Measurements from ENCODE around the gene SCUBE2.
"Not testable (repeated sequence)": the region's sequence is repeated elsewhere in the genome, so short reads cannot be mapped to it uniquely, and the experiment has no call there.

Gene SCUBE2

DNA sequence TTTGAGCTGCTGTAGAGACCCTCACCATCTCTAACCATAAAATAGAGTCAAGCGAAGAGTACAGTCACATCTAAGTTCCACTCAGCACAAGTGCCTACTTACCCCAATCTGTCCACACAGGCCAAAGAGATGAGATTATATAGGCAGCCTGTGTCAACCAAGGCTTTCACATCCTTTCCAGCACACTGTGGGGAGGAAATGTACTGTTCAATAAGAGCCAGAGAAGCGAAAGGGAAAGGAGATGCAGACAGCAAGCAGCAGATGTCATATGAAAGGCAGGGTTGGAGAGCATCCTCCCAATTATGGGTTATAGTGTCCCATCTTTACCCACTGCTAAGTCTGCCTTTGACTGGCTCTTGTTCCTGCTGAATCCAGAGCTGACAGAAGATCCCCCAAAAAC lies 104.0 kb downstream of the SCUBE2 start:
- Histone ChIP-seq H3K27ac (ENCODE audit: low read depth, low read length) (no peak overlapping the region), H3K4me1 (ENCODE audit: control insufficient read depth, low read depth, low read length) (no peaks in the 10 kb centered on the region), H3K79me2 (ENCODE audit: control insufficient read depth, insufficient read depth, low read length) (no peaks in the 10 kb centered on the region), H3K9ac (ENCODE audit: low read length) (no peak overlapping the region), H3K4ac (ENCODE audit: low read depth, low read length) (no peak overlapping the region), H2BK5ac (ENCODE audit: low read length) (no peak overlapping the region), H2AK5ac (ENCODE audit: low read length) (no peak overlapping the region), H3K36me3 (ENCODE audit: control insufficient read depth, insufficient read depth, low read length) (no peaks in the 10 kb centered on the region), H3K4me3 (ENCODE audit: low read length) (no peak overlapping the region), H3K79me1 (ENCODE audit: low read length) (no peaks in the 10 kb centered on the region), H2BK15ac (replicated peaks; ENCODE audit: low read depth) (no peak overlapping the region), H3K56ac (ENCODE audit: low read length) (no peak overlapping the region), H2BK120ac (ENCODE audit: low read depth, low read length) (no peak overlapping the region), H3K27me3 (ENCODE audit: insufficient read depth, low read length, poor library complexity) (no peaks in the 10 kb centered on the region), H4K5ac (ENCODE audit: low read length) (no peak overlapping the region), H3K23ac (ENCODE audit: low read length) (no peak overlapping the region), H4K8ac (ENCODE audit: low read depth, low read length) (no peak overlapping the region), H3K4me2 (ENCODE audit: low read length) (no peak overlapping the region), H3K18ac (ENCODE audit: low read length) (no peak overlapping the region)
- DNase-seq: no peak
- no CpG with 5 or more reads among the region's 2 CpGs for WGBS (ENCODE audit: extremely low coverage, insufficient coverage, low lambda C conversion rate)

DNA sequence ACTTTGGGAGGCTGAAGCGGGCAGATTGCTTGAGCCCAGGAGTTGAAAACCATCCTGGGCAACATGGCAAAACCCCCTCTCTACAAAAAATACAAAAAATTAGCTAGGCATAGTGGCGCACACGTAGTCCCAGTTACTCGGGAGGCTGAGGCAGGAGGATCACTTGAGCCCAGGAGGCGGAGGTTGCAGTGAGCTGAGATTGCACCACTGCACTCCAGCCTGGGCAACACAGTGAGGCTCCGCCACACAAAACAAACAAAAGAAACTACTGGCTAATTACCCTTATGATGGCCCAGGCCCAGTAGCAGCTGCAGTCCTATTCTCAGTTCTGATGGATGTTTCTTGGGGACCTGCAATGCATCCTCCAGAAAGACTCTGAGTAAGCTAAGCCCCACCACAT lies 104.6 kb downstream of the SCUBE2 start:
- H3K4me1 ChIP-seq (ENCODE audit: control insufficient read depth, low read depth, low read length); H4K5ac ChIP-seq (ENCODE audit: low read length); H3K9ac ChIP-seq (ENCODE audit: low read length); H2AK5ac ChIP-seq (ENCODE audit: low read length); H3K36me3 ChIP-seq (ENCODE audit: control insufficient read depth, insufficient read depth, low read length); H3K27me3 ChIP-seq (ENCODE audit: insufficient read depth, low read length, poor library complexity); H3K4me2 ChIP-seq (ENCODE audit: low read length); H2BK5ac ChIP-seq (ENCODE audit: low read length); H3K23ac ChIP-seq (ENCODE audit: low read length); H3K18ac ChIP-seq (ENCODE audit: low read length); H3K79me1 ChIP-seq (ENCODE audit: low read length); H2BK120ac ChIP-seq (ENCODE audit: low read depth, low read length); H3K27ac ChIP-seq (ENCODE audit: low read depth, low read length); H3K79me2 ChIP-seq (ENCODE audit: control insufficient read depth, insufficient read depth, low read length); H2BK15ac ChIP-seq (replicated peaks; ENCODE audit: low read depth); H4K8ac ChIP-seq (ENCODE audit: low read depth, low read length); H3K4me3 ChIP-seq (ENCODE audit: low read length); DNase-seq; H3K56ac ChIP-seq (ENCODE audit: low read length); H3K4ac ChIP-seq (ENCODE audit: low read depth, low read length): not testable (repeated sequence)
- WGBS (ENCODE audit: extremely low coverage, insufficient coverage, low lambda C conversion rate): no CpG with 5 or more reads among the region's 6 CpGs

DNA sequence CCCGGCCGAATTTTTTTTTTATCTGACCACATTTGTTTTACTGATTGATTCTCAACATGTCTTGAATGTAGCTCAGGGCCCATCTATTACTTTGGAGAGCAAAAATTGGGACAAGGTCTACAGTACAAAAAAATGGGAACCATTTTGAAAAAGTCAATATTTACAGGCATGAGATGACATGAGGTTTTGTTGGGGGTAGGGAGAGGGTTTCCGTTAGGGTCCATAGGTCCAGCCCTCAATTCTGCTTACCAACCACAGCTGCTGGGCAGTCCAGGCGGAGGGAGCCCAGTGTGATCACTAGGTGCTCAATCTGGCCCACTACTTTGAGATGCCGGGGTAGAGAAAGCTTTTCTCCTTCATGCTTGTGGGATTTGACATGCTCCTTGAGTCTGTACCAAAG lies 105.9 kb downstream of the SCUBE2 start:
- Histone ChIP-seq H3K27me3 (ENCODE audit: insufficient read depth, low read length, poor library complexity) (no peaks in the 10 kb centered on the region), H2BK15ac (replicated peaks; ENCODE audit: low read depth) (no peak overlapping the region), H2BK5ac (ENCODE audit: low read length) (no peak overlapping the region), H3K4me2 (ENCODE audit: low read length) (no peak overlapping the region), H3K79me2 (ENCODE audit: control insufficient read depth, insufficient read depth, low read length) (no peaks in the 10 kb centered on the region), H2BK120ac (ENCODE audit: low read depth, low read length) (no peak overlapping the region), H3K4me3 (ENCODE audit: low read length) (no peak overlapping the region), H2AK5ac (ENCODE audit: low read length) (no peak overlapping the region), H4K5ac (ENCODE audit: low read length) (no peak overlapping the region), H3K27ac (ENCODE audit: low read depth, low read length) (no peak overlapping the region), H3K9ac (ENCODE audit: low read length) (no peak overlapping the region), H3K36me3 (ENCODE audit: control insufficient read depth, insufficient read depth, low read length) (no peaks in the 10 kb centered on the region), H3K4ac (ENCODE audit: low read depth, low read length) (no peak overlapping the region), H3K18ac (ENCODE audit: low read length) (no peak overlapping the region), H3K23ac (ENCODE audit: low read length) (no peak overlapping the region), H4K8ac (ENCODE audit: low read depth, low read length) (no peak overlapping the region), H3K79me1 (ENCODE audit: low read length) (no peaks in the 10 kb centered on the region), H3K4me1 (ENCODE audit: control insufficient read depth, low read depth, low read length) (no peaks in the 10 kb centered on the region), H3K56ac (ENCODE audit: low read length) (no peak overlapping the region)
- no peak for DNase-seq
- no CpG with 5 or more reads among the region's 5 CpGs for WGBS (ENCODE audit: extremely low coverage, insufficient coverage, low lambda C conversion rate)

DNA sequence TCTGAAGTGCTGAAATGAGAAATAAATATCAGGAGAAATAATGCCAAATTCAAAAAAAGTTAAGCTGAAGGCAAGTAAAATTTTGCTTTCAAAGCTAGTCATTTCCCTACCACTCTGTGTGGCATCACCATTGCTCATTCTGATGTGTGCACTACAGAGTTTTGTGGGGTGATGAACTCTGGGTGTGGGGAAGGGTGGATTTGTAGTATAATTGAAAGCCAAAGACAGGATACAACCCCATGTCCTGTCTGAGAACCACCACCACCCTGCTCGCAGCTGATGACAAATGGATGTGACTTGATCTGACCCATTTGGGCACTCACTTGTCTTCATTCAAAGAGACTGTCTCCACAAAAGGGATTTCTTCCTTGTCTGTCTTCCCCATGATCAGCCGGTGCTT lies 107.8 kb downstream of the SCUBE2 start:
- no peak overlapping the region for H2AK5ac ChIP-seq (ENCODE audit: low read length)
- H3K79me2 ChIP-seq (ENCODE audit: control insufficient read depth, insufficient read depth, low read length): no peaks in the 10 kb centered on the region
- no peak overlapping the region for H3K9ac ChIP-seq (ENCODE audit: low read length)
- H3K23ac ChIP-seq (ENCODE audit: low read length): no peak overlapping the region
- H3K18ac ChIP-seq (ENCODE audit: low read length): no peak overlapping the region
- no peaks in the 10 kb centered on the region for H3K4me1 ChIP-seq (ENCODE audit: control insufficient read depth, low read depth, low read length)
- no peaks in the 10 kb centered on the region for H3K27me3 ChIP-seq (ENCODE audit: insufficient read depth, low read length, poor library complexity)
- no peak overlapping the region for H4K8ac ChIP-seq (ENCODE audit: low read depth, low read length)
- H3K4me2 ChIP-seq (ENCODE audit: low read length): no peak overlapping the region
- no peak overlapping the region for H3K4ac ChIP-seq (ENCODE audit: low read depth, low read length)
- no peak overlapping the region for H2BK120ac ChIP-seq (ENCODE audit: low read depth, low read length)
- no peaks in the 10 kb centered on the region for H3K79me1 ChIP-seq (ENCODE audit: low read length)
- no peak overlapping the region for H3K27ac ChIP-seq (ENCODE audit: low read depth, low read length)
- WGBS (ENCODE audit: extremely low coverage, insufficient coverage, low lambda C conversion rate): no CpG with 5 or more reads among the region's 2 CpGs
- H2BK15ac ChIP-seq (replicated peaks; ENCODE audit: low read depth): no peak overlapping the region
- no peak overlapping the region for H4K5ac ChIP-seq (ENCODE audit: low read length)
- H3K4me3 ChIP-seq (ENCODE audit: low read length): no peak overlapping the region
- no peaks in the 10 kb centered on the region for H3K36me3 ChIP-seq (ENCODE audit: control insufficient read depth, insufficient read depth, low read length)
- H2BK5ac ChIP-seq (ENCODE audit: low read length): no peak overlapping the region
- no peak for DNase-seq
- no peak overlapping the region for H3K56ac ChIP-seq (ENCODE audit: low read length)

DNA sequence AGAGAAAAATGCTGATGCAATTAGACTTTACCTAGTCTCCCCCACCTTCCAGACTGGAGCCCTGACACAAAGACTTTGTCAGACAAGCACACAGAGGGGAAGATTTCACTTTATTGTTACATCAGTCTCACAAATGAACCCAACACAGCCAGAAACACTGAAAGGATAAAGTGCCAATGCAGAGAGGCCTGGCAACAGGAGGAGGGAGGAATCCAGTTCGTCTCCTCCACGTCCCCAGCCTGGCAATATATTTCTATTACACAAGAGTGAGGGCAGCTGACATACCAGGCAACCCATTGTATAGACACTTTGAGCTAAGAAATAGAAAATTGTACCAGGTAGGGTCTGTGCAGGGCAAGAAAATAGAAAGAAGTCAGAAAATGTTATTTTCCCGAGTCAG lies 110.9 kb downstream of the SCUBE2 start:
- Histone ChIP-seq H3K56ac (ENCODE audit: low read length) (no peak overlapping the region), H3K18ac (ENCODE audit: low read length) (no peak overlapping the region), H3K27ac (ENCODE audit: low read depth, low read length) (no peak overlapping the region), H3K9ac (ENCODE audit: low read length) (no peak overlapping the region), H3K23ac (ENCODE audit: low read length) (no peak overlapping the region), H2BK120ac (ENCODE audit: low read depth, low read length) (no peak overlapping the region), H4K5ac (ENCODE audit: low read length) (no peak overlapping the region), H3K36me3 (ENCODE audit: control insufficient read depth, insufficient read depth, low read length) (no peaks in the 10 kb centered on the region), H2BK15ac (replicated peaks; ENCODE audit: low read depth) (no peak overlapping the region), H3K4me2 (ENCODE audit: low read length) (no peak overlapping the region), H3K4ac (ENCODE audit: low read depth, low read length) (no peak overlapping the region), H3K79me1 (ENCODE audit: low read length) (no peaks in the 10 kb centered on the region), H4K8ac (ENCODE audit: low read depth, low read length) (no peak overlapping the region), H3K27me3 (ENCODE audit: insufficient read depth, low read length, poor library complexity) (no peaks in the 10 kb centered on the region), H2BK5ac (ENCODE audit: low read length) (no peak overlapping the region), H2AK5ac (ENCODE audit: low read length) (no peak overlapping the region), H3K4me3 (ENCODE audit: low read length) (no peak overlapping the region), H3K79me2 (ENCODE audit: control insufficient read depth, insufficient read depth, low read length) (no peaks in the 10 kb centered on the region), H3K4me1 (ENCODE audit: control insufficient read depth, low read depth, low read length) (no peaks in the 10 kb centered on the region)
- no CpG with 5 or more reads among the region's 3 CpGs for WGBS (ENCODE audit: extremely low coverage, insufficient coverage, low lambda C conversion rate)
- DNase-seq: no peak

DNA sequence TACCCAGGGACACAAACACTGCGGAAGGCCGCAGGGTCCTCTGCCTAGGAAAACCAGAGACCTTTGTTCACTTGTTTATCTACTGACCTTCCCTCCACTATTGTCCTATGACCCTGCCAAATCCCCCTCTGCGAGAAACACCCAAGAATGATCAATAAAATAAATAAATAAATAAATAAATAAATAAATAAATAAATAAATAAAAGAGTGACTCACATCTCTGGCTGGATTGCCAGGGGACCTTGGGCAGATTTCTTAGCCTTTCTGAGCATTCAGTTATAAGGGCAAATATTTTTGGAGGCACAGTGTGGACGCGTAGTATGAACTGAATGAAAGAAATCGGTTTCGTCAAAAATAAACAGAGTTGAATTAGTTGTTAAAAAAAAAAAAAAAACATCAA lies 112.0 kb downstream of the SCUBE2 start:
- H3K23ac ChIP-seq (ENCODE audit: low read length); H3K79me1 ChIP-seq (ENCODE audit: low read length); H4K5ac ChIP-seq (ENCODE audit: low read length); H3K18ac ChIP-seq (ENCODE audit: low read length); H3K79me2 ChIP-seq (ENCODE audit: control insufficient read depth, insufficient read depth, low read length); H3K4me3 ChIP-seq (ENCODE audit: low read length); H3K4ac ChIP-seq (ENCODE audit: low read depth, low read length); H2BK5ac ChIP-seq (ENCODE audit: low read length); H3K27me3 ChIP-seq (ENCODE audit: insufficient read depth, low read length, poor library complexity); H3K9ac ChIP-seq (ENCODE audit: low read length); H3K4me1 ChIP-seq (ENCODE audit: control insufficient read depth, low read depth, low read length); H3K36me3 ChIP-seq (ENCODE audit: control insufficient read depth, insufficient read depth, low read length); H4K8ac ChIP-seq (ENCODE audit: low read depth, low read length); H2AK5ac ChIP-seq (ENCODE audit: low read length); H3K27ac ChIP-seq (ENCODE audit: low read depth, low read length); H2BK120ac ChIP-seq (ENCODE audit: low read depth, low read length); H2BK15ac ChIP-seq (replicated peaks; ENCODE audit: low read depth); H3K56ac ChIP-seq (ENCODE audit: low read length); H3K4me2 ChIP-seq (ENCODE audit: low read length); DNase-seq: not testable (repeated sequence)
- no CpG with 5 or more reads among the region's 7 CpGs for WGBS (ENCODE audit: extremely low coverage, insufficient coverage, low lambda C conversion rate)
